ENCODE results near the gene MPST.

Gene MPST

DNA sequence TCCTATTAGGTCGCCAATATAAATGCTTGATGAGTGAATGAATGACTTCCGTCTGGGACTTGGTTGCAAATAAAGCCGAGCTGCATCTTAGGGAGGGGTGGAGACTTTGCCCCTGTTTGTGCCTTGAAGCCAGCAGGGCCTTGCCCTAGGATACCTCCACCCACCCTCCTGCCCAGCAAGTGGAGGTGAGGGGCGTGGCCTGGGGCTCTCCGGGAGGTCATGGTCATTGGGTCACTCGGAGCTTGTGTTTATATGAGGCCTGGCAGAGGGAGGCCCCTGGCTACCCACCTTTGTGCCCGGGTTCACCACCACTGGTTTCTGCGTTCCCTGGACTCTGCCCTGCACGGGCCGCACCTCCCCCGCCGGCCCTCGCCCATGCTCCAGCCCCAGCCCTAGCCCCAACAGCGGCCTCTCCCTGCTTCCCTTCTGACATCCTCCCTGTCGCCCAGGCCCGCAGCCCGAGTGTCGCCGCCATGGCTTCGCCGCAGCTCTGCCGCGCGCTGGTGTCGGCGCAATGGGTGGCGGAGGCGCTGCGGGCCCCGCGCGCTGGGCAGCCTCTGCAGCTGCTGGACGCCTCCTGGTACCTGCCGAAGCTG is 4.3 kb downstream of the MPST start:
- DNase-seq, result no peak

DNA sequence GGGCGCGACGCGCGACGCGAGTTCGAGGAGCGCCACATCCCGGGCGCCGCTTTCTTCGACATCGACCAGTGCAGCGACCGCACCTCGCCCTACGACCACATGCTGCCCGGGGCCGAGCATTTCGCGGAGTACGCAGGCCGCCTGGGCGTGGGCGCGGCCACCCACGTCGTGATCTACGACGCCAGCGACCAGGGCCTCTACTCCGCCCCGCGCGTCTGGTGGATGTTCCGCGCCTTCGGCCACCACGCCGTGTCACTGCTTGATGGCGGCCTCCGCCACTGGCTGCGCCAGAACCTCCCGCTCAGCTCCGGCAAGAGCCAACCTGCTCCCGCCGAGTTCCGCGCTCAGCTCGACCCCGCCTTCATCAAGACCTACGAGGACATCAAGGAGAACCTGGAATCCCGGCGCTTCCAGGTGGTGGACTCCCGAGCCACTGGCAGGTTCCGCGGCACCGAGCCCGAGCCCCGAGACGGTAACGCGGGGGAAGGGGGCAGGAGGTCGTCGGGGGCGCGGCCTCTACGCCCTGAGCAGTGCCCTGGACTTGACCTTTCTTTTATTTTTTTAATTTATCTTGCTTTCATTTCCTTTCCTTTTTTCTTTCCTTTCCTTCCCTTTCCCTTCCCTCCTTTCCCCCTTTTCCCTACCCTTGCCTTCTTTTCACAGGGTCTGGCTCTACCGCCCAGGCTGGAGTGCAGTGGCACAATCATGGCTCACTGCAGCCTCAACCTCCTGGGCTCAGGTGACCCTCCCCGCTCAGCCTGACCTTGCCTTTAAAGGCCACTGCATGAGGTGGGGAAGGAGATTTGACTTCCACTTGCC is 5.0 kb downstream of the MPST start:
- DNase-seq, result no peak

DNA sequence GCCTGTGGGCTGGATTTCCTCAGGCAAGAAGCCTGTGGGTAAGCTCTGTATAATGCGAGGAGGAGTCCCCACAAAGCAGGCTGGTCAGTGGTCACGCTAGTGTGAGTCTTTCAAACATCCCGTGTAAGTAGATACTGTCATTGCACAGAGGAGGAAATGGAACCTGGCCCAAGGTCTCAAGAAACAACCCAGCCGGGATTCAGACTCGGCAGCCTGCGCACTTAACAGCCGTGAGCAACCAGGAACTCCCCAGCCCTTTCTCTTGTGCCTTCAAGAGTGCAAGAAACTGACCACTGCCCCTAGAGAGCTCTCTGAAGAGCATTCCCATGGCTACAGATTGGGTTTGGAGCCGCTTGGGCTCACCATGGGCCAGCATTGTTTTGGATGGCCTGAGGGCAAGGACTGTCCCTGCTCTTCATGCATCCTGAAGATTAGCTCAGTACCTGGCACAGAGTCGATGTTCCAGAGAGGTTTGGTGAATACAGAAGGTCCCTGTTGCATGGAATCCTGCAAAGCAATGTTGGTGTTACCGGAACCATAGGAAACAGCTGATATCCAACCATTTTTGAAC is 6.0 kb downstream of the MPST start:
- DNase-seq, result no peak

DNA sequence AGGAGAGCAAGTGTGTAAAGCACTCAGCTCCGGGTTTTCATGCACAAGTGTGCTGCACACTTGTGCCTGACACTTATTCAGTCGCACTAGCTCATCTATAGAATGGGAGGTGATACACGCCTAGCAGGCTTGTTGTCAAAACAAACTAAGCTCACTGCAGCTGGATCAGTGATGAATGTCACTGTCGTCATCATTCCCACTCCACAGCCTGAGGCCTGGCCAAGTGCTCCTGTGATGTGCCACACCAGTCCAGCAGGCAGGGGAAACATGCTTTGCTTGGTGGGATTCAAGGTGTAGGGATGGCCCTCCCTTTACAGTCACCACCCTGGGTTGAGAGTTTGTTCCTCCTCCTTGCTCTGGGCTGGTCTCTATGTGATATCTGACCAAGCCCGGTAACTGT is 6.8 kb downstream of the MPST start:
- no peak for DNase-seq

DNA sequence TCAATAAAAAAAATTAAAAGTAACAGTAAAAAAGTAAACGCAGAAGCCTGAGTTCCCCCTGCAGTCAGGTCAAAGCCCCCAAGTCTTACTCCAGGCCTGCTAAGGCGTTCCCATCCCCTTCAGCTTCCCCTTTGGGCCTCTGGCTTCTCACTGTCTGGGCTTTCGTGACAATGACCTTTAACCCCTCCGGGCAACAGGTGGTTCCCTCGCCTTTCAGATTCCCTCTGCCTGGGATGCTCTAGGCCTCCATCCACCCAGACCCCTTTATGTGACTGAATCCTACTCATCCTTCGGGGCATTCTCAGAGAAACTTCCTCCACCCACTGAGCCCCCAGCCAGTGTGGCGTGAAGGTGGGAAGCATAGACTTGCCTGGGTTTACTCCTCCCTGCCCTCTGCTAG is 8.0 kb downstream of the MPST start:
- DNase-seq, result no peak

DNA sequence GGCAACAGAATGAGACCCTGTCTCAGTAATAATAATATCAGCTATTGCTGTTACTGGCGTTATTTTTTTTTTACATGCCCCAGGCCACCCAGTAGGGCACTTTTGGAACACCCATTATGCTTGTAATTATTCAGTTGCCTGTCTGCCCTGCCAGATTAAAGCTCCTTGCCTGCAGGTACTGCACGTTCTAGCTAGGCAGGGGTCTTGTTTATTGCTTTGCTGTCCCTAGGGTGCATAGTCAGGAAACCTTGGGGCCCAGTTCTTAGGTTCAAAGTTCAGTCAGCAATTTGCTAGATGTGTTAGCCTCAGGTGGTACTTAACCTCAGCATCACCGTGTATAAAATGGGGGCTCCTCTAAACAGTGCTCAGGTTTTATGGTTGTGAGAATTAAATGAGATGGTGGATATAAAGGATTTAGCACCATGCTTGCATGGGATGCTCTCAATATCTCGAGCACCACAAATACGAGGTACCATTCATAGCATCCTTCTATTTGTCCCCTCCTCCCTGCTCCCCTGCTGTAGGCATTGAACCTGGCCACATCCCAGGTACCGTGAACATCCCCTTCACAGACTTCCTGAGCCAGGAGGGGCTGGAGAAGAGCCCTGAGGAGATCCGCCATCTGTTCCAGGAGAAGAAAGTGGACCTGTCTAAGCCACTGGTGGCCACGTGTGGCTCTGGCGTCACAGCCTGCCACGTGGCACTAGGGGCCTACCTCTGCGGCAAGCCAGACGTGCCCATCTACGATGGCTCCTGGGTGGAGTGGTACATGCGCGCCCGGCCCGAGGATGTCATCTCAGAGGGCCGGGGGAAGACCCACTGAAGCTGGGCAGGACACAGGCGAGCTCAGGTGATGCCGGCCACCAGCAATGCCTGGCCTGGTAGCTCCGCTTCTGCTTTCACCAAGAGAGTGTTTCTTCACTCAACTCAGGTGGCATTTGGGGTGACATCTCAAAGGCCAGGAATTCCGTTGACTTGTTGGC is 9.4 kb downstream of the MPST start:
- DNase-seq, result no peak

DNA sequence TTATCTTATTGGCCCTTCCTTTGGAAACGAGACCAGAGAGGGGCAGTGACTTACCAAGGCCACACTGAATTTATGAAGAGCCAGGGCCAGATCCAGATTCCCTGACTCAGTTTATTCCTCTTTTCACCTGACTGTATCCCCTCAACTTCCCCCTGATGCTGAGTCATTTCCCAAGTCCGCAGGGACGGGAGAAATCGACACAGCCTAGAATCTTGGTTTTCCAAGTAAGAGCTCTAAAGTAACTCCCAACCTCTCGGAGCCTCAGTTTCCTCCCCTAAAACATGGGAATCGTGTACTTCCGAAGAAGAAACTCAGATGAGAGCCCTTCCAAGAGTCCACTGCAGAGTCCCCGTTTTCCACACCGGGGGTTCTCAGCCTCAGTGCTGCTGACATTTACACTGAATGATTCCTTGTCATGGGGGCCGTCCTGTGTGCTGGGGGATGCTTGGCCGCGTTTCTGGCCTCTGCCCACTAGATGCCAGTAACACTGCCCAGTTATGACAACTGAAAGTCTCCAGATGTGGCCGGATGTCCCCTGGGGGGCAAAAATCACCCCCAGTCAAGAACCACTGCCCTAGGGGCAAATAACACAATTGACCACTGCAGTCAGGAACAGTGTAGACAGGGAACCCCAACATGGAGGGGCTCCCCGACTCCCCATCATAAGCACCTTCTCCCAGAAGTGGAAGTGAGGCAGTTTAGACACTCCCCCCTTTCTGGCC is 11.2 kb downstream of the MPST start:
- no peak for DNase-seq

DNA sequence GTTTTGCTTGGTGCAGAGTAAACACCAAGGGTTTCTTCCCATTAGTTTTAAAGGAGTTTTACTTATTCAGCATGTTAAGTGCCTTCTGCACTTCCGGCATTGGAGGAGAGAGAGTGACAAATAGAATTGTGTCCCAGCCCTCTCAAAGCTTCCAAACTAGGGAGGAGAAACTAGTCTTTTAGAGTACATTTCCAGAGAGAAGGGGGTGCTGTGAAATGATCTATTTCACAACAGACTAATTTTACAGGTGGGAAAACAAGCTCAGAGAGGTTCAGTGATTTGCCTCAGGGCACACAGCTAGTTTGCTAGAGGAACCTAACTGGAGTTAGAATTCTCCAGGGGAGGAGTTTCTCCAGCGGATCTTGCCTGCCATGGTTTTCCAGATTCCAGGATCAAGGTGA is 12.6 kb downstream of the MPST start:
- no peak for DNase-seq

DNA sequence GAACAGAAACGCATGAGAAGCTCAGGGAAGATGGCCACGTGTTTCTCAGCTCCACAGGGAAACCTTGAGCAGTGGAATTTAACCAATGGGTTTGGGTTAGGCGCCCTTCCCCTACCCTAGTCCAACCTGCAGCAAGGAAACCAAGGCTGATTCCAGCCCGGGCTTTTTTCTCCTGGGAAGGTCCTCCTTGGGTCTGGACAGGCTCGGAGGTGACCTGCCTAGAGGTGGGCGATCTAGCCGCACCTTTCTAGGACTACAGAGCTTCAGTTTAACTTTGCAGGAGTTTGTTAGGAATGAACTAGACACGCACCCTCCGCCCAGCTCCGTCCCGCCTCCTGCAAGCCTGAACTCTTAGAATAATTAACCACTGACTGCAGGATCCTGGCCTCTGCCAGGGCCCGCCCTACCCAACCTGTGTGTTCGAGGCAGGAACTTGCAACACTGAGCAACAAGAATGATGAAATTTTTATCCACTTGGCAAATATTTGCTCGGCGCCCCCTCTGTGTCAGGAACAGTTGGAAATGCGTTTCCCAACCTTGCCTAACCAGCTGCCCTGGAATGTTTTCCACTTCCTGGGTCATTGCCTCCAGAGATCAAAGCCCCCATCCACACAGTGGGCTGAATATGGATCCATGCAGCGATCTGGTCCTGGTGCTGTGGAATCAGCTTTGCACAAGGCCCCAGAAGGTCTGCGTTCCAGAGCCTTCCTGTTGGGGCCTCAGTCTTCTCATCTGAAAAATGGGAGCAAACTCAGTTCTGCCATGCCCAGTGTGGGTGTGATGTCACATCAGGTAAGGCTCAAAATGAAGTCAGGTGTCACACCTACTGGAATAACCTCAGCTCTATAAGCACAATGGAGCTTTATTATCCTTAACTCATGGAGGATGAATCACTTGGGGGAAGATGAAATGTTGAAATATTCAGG is 13.3 kb downstream of the MPST start:
- no peak for DNase-seq

DNA sequence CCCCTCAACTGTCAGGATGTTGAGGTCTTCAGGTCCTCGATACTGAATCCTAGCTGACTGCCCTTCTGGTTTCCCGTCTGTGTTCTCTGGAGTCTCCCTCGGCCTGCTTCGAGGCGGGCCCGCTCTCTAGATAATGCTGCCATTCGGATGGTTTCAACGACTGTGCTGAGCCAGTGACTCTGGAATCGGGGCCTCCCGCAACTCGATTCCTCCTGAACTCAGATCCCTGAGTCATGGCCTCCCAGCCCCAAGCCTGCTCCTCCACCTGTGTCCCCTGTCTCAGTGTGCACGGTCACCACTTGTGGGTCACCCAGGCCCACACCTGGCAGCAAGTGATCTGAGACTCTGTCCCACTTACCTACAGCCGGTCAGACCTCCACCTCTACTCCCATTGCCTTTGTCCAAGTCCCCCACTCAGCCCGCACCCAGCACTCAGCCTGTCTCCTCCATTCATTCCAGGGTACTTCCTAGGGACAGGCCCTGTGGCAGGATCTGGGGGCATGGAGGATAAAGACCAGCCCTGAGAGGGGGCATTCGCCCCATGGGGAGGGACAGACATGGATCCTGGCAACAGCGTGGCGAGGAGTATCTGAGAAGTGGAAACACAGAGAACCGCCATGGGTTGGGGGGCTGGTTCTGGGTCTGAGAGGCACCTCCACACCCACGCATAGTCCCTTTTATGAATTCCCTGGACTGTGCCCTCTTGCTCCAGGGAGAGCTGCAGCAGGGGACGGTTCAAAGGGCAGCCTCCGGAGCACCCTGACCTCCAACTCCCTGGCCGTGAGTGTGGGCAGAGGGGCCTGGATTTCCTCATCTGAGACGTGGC is 14.3 kb downstream of the MPST start:
- no peak for DNase-seq

DNA sequence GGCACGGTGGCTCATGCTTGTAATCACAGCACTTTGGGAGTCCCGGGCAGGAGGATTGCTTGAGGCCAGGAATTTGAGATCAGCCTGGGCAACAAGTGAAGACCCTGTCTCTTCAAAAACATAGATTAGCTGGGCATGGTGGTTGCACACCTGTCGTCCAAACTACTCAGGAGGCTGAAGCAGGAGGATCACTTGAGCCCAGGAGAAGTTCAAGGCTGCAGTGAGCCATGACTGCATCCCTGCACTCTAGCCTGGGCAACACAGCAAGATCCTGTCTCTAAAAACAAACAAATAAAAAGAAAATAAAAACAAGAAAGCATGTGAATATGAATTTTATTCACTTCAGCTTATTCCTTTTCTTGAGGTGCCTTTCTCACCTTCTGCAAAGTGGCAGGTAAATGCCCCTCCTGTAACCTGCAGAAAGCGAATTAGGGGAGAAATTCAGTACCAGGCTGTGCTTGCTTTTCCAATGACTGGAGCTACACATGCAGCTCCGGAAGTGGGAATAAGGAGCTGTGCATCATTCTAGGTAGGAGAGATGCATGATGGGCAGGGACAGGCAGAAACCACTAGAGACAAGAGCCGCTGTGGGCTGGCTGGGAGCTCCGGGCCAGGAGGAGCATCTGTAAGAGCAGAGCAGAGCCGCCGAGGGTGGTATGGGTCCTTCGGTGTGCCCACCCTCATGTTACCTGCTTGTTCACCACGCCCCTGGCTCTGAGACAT is 17.3 kb downstream of the MPST start:
- DNase-seq, result no peak

DNA sequence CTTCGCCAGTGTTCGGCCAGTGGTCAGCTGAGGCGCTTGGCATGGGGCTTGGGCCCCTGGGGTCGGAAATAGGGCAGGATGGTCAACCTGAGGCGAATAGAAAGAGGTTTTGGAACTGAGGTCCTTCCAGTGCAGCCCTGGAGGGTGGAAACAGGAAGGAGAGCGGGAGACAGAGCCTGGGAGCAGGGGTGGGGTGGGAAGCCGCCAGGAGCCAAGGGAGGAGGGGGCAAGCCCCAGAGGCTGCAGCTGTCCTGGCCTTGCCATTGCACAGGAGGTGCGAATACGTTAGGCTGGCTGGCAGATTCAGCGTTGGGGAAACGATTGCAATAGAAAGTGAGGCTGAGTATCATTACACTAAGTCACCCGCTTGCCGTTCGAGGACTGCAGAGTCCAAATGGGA is 18.1 kb downstream of the MPST start:
- DNase-seq, result peak; percentile 20

DNA sequence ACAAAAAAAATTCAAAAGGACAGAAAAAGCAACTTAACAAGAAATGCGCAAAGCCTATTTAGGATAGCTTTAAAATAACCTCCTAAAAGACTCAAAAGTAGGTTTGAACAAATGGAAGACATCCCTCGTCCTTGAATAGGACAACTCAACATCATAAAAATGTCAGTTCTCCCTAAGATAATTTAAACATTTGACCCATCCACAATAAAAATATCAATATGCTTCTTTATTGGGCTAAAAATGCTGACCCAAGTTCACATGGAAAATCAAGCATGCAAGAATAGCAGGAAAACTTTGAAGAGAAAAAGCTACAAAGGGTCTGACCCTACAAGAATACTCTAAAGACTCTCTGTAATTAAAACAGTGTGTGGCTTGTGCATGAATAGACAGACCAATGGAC is 19.9 kb downstream of the MPST start:
- no peak for DNase-seq

DNA sequence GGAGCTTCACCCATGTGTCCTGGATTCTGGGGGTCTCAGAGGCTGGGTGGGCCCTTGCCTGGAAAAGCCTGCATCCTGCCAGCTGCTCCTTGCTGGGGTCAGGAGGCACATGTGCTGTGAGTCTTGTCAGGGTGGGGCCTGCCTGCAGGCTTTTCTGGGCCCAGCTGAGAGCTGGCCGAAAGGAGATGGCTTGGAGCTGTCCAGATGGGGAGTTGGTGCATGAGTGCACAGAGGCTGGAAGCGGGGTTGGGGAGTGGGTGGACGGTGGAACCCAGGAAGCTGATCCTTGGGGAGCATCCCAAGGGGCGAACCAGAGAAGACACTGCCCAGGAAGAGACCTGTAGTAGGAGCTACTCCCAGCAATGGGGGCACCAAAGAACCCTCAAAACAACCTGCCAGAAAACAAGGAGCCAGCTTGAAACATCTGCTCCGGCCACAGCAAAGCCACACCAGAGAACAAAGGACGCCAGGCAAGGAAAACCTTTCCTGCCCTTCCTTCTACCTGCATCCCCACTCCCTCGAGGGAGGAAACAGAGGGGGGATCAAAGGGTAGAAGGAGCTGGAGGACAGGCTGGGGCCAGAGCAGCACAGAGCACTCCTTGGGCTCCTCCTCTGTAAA is 23.8 kb downstream of the MPST start:
- DNase-seq, result no peak

DNA sequence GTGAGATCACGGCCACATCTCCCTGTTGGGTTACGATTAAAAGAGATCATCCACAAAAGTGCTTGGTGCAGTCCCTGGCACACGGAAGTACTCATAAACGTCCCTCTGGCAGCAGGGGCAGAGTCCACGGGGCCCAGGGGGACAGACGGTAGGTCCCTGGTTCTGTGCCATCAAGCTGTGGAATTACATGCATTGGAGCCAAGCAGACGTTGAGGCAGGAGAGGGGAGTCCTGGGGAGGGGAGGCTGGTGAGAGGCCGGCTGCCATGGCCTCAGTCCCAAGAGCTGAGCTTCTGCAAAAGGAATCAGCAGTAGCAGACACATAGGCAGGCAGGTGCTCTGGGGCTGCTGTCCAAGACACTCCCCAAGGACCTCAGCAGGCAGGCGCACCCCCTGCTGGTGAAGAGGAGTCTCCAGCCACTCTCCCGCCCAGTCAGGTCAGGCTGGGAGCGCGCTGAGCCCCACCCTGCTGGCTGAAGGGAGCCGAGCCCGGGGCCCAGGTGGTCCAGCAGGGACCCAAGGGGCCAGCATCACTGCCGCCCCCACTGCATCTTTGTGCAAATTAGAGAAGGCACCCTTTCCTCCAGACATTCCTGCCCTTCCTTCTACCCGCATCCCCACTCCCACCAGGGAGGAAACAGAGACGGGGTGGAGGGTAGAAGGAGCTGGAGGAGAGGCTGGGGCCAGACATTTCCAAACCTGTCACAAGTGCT is 24.4 kb downstream of the MPST start:
- DNase-seq, result peak; percentile 80

DNA sequence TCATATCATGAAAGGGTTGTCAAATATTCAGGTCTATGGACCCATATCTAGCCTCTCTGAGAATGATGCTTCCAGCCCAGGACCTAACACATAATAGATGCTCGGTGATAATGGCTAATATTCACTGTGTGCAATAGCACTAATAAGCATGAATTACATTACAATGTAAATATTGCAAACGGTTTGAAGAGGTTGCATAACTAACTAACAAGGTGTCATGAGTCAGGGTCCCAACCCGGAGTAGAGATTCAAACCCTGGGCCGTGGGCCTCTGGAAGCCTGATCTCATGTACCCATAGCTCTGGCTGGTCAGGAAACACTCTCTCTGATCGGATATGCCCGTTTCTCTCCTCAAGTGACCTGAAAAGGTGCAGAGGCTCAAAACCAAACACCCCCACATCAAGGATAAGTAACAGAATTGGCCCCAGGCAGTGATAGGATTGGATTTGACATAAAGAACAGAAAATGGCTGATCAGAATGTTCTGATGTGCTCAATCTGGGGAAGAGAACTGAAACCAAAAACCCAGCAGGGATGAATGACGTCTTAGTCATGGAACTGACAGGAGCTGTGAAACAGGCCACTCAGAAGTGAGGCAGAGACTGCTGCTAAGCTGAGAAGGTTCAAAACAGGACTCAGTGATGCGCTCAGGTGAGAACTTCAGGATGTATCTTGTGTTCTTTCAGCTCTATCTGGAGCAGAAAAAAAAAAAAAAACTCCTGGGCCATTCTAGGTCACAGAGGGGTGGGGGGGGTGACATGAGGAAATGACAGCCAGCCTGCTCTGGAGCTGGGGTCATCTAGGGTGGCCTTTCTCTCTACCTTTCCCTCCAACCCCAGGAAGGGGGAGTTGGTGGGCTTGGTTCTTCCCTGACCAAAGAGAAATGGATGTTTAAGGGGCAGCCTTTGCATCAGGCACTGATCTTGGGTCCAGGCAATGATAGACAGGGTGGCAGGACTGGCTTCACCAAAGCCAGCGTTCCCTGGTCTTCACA is 25.4 kb downstream of the MPST start:
- no peak for DNase-seq

DNA sequence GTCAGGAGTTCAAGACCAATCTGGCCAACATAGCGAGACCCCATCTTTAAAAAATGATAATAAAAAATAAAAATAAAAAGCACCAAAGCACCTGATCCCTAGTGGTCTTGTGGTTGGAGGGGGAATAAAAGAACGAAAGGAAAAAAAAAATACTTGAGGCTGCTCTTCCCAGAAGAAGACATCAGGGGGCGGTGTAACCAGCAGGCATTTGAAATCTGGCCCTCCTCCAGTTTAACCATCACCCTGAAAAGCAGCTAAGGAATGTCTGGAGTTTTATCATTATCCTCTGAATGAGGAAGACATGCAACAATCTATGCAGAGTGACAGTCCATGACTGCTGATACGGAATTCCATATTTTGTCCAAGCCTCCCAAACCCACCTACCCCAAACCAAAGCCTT is 26.4 kb downstream of the MPST start:
- DNase-seq, result no peak

Data from NCI-H1092 treated with DMSO at 0.1 percent for 48 hours (cell line).